HEK293 (cell line): ENCODE measurements around the gene OTOS.

ENCODE experiments used
- CTCF ChIP-seq: fragments of 450-650 bp; formaldehyde crosslinking; IDR thresholded peaks from 2 replicates; pipeline ENCODE4 v1.5.1; 2016; ENCODE audit warnings: missing biosample characterization, missing genetic modification characterization
- MZF1 ChIP-seq: fragments of 450-650 bp; formaldehyde crosslinking; IDR thresholded peaks from 2 replicates; pipeline ENCODE4 v1.5.1; 2017; ENCODE audit warnings: missing biosample characterization, missing genetic modification characterization, borderline replicate concordance
- ZBTB1 ChIP-seq: fragments of 450-650 bp; formaldehyde crosslinking; IDR thresholded peaks from 2 replicates; pipeline ENCODE4 v1.5.1; 2016; ENCODE audit warnings: missing biosample characterization, missing genetic modification characterization
- ZBTB7A ChIP-seq: fragments of 450-650 bp; formaldehyde crosslinking; IDR thresholded peaks from 2 replicates; pipeline ENCODE4 v1.5.1; 2016; ENCODE audit warnings: low read depth, missing biosample characterization, missing genetic modification characterization
- ZNF239 ChIP-seq: fragments of 450-650 bp; formaldehyde crosslinking; IDR thresholded peaks from 2 replicates; pipeline ENCODE4 v1.5.1; 2016; ENCODE audit warnings: missing biosample characterization, missing genetic modification characterization
- ZNF585B ChIP-seq: fragments of 450-650 bp; formaldehyde crosslinking; IDR thresholded peaks from 2 replicates; pipeline ENCODE4 v1.5.1; 2016; ENCODE audit warnings: missing biosample characterization, missing genetic modification characterization

GRCh38 chr2:240159251-240159839, 18.9 kb upstream of the OTOS start:
- no peak for TF ChIP-seq ZNF239
- TF ChIP-seq CTCF (tag by site-specific recombination) = no peak
- TF ChIP-seq ZBTB1 (tag by site-specific recombination) = no peak
- no peak for TF ChIP-seq ZBTB7A
- no peak for TF ChIP-seq ZNF585B (tag by site-specific recombination)
- no peak for TF ChIP-seq MZF1
